ENCODE measurements around the gene ARL5C.

DNA sequence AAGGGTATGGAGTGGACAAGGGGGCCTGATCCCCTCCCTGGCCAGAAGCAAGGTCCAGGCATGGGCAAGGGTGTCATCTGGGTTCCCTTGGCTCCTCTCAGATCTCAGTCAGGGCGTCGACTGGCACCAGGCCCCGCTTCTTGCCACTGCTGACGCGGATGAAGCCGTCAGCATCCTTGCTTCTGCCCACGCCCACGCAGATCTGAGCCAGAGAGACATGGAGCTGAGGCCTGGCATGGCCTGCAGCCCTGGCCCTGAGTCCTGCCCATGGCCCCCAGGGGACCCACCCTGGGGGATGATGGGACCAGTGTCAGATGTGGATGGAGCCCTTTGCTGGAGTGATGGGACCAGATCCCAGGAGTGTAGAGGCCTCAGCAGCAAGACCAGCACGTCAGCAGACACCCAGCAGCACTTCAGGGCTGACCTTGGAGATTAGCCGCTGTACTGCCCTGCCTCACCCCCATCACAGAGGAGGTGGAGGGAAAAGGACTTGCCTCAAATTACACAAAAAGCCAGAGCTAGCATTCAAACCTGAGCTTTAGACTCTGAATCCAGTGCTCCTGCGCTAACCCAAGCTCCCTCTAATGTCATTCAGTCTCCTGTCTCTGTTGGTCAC lies 46.3 kb upstream of the ARL5C start:
- TF ChIP-seq KLF9 (tag by site-specific recombination; IDR thresholded peaks at IDR 0.05; ENCODE audit: low read depth) (no peak), ZNF48 (tag by site-specific recombination; IDR thresholded peaks at IDR 0.05) (no peak), ZNF146 (tag by site-specific recombination; IDR thresholded peaks at IDR 0.05) (no peak), ZNF214 (tag by site-specific recombination; IDR thresholded peaks at IDR 0.05; ENCODE audit: borderline replicate concordance) (no peak), ZNF585B (tag by site-specific recombination; IDR thresholded peaks at IDR 0.05) (no peak), MYNN (tag by site-specific recombination; IDR thresholded peaks at IDR 0.05; ENCODE audit: borderline replicate concordance) (no peak), ZSCAN30 (tag by site-specific recombination; IDR thresholded peaks at IDR 0.05) (no peak), ZNF274 (IDR thresholded peaks at IDR 0.05; ENCODE audit: low read length) (no peak), ZNF274 (tag by site-specific recombination; IDR thresholded peaks at IDR 0.05; ENCODE audit: borderline replicate concordance) (no peak), ZNF10 (tag by site-specific recombination; IDR thresholded peaks at IDR 0.05) (no peak), TRIM28 (IDR thresholded peaks at IDR 0.05; ENCODE audit: borderline replicate concordance, low read length) (no peak)
- TF ChIP-seq, protein P1, sequence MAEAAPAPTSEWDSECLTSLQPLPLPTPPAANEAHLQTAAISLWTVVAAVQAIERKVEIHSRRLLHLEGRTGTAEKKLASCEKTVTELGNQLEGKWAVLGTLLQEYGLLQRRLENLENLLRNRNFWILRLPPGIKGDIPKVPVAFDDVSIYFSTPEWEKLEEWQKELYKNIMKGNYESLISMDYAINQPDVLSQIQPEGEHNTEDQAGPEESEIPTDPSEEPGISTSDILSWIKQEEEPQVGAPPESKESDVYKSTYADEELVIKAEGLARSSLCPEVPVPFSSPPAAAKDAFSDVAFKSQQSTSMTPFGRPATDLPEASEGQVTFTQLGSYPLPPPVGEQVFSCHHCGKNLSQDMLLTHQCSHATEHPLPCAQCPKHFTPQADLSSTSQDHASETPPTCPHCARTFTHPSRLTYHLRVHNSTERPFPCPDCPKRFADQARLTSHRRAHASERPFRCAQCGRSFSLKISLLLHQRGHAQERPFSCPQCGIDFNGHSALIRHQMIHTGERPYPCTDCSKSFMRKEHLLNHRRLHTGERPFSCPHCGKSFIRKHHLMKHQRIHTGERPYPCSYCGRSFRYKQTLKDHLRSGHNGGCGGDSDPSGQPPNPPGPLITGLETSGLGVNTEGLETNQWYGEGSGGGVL (tag by site-specific recombination; IDR thresholded peaks at IDR 0.05) = no peak
- TF ChIP-seq, protein P2, sequence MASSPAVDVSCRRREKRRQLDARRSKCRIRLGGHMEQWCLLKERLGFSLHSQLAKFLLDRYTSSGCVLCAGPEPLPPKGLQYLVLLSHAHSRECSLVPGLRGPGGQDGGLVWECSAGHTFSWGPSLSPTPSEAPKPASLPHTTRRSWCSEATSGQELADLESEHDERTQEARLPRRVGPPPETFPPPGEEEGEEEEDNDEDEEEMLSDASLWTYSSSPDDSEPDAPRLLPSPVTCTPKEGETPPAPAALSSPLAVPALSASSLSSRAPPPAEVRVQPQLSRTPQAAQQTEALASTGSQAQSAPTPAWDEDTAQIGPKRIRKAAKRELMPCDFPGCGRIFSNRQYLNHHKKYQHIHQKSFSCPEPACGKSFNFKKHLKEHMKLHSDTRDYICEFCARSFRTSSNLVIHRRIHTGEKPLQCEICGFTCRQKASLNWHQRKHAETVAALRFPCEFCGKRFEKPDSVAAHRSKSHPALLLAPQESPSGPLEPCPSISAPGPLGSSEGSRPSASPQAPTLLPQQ (tag by site-specific recombination; IDR thresholded peaks at IDR 0.05) = no peak
- TF ChIP-seq, protein P3, sequence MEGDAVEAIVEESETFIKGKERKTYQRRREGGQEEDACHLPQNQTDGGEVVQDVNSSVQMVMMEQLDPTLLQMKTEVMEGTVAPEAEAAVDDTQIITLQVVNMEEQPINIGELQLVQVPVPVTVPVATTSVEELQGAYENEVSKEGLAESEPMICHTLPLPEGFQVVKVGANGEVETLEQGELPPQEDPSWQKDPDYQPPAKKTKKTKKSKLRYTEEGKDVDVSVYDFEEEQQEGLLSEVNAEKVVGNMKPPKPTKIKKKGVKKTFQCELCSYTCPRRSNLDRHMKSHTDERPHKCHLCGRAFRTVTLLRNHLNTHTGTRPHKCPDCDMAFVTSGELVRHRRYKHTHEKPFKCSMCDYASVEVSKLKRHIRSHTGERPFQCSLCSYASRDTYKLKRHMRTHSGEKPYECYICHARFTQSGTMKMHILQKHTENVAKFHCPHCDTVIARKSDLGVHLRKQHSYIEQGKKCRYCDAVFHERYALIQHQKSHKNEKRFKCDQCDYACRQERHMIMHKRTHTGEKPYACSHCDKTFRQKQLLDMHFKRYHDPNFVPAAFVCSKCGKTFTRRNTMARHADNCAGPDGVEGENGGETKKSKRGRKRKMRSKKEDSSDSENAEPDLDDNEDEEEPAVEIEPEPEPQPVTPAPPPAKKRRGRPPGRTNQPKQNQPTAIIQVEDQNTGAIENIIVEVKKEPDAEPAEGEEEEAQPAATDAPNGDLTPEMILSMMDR (tag by site-specific recombination; IDR thresholded peaks at IDR 0.05) = no peak
- TF ChIP-seq, protein P4, sequence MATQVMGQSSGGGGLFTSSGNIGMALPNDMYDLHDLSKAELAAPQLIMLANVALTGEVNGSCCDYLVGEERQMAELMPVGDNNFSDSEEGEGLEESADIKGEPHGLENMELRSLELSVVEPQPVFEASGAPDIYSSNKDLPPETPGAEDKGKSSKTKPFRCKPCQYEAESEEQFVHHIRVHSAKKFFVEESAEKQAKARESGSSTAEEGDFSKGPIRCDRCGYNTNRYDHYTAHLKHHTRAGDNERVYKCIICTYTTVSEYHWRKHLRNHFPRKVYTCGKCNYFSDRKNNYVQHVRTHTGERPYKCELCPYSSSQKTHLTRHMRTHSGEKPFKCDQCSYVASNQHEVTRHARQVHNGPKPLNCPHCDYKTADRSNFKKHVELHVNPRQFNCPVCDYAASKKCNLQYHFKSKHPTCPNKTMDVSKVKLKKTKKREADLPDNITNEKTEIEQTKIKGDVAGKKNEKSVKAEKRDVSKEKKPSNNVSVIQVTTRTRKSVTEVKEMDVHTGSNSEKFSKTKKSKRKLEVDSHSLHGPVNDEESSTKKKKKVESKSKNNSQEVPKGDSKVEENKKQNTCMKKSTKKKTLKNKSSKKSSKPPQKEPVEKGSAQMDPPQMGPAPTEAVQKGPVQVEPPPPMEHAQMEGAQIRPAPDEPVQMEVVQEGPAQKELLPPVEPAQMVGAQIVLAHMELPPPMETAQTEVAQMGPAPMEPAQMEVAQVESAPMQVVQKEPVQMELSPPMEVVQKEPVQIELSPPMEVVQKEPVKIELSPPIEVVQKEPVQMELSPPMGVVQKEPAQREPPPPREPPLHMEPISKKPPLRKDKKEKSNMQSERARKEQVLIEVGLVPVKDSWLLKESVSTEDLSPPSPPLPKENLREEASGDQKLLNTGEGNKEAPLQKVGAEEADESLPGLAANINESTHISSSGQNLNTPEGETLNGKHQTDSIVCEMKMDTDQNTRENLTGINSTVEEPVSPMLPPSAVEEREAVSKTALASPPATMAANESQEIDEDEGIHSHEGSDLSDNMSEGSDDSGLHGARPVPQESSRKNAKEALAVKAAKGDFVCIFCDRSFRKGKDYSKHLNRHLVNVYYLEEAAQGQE (tag by site-specific recombination; IDR thresholded peaks at IDR 0.05) = no peak
